ENCODE measurements around the gene WDR54.
A peak's percentile ranks its signal among the peaks of the same experiment; 100 is the strongest.

Gene WDR54

GRCh38 chr2:74399785-74400184 lies 21.7 kb upstream of the WDR54 start:
- no peak for DNase-seq
- Histone ChIP-seq H3K36me3 (ENCODE audit: control insufficient read depth, insufficient read depth, low read length) (no peaks in the 10 kb centered on the region), H3K4me3 (ENCODE audit: insufficient read depth, low read depth, low read length, poor library complexity, severe bottlenecking) (no peak overlapping the region), H3K27ac (ENCODE audit: insufficient read depth, low read length, poor library complexity, severe bottlenecking) (no peak overlapping the region), H3K9me3 (ENCODE audit: control insufficient read depth, low read length) (no peaks in the 10 kb centered on the region), H3K4me1 (ENCODE audit: control insufficient read depth, insufficient read depth, low read length, poor library complexity, severe bottlenecking) (no peaks in the 10 kb centered on the region), H3K27me3 (replicated peaks; ENCODE audit: control insufficient read depth, insufficient read depth, low read length, poor library complexity, severe bottlenecking) (no peaks in the 10 kb centered on the region)

DNA sequence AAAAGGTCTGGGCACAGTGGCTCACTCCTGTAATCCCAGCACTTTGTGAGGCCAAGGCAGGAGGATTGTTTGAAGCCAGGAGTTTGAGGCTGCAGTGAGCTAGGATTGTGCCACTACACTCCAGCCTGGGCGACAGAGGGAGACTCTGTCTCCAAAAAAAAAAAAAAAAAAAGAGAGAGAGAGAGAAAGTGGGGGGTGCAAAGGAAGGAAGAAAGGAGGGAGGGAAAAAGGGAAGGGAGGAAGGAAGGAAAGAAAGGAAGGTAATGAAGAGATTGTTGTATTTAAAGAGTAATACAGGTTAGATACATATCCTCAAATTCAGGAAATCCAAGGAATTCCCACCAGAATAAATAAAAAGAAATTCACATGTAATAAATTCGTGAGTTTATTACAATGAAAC lies 19.6 kb upstream of the WDR54 start:
- H3K9me3 ChIP-seq (ENCODE audit: control insufficient read depth, low read length) = no peaks in the 10 kb centered on the region
- no peaks in the 10 kb centered on the region for H3K36me3 ChIP-seq (ENCODE audit: control insufficient read depth, insufficient read depth, low read length)
- DNase-seq = no peak
- no peaks in the 10 kb centered on the region for H3K27me3 ChIP-seq (replicated peaks; ENCODE audit: control insufficient read depth, insufficient read depth, low read length, poor library complexity, severe bottlenecking)
- no peak overlapping the region for H3K27ac ChIP-seq (ENCODE audit: insufficient read depth, low read length, poor library complexity, severe bottlenecking)
- H3K4me1 ChIP-seq (ENCODE audit: control insufficient read depth, insufficient read depth, low read length, poor library complexity, severe bottlenecking) = no peaks in the 10 kb centered on the region
- no peak overlapping the region for H3K4me3 ChIP-seq (ENCODE audit: insufficient read depth, low read depth, low read length, poor library complexity, severe bottlenecking)

GRCh38 chr2:74406035-74406434 lies 15.5 kb upstream of the WDR54 start:
- no peaks in the 10 kb centered on the region for H3K36me3 ChIP-seq (ENCODE audit: control insufficient read depth, insufficient read depth, low read length)
- DNase-seq = no peak
- H3K9me3 ChIP-seq (ENCODE audit: control insufficient read depth, low read length) = no peaks in the 10 kb centered on the region
- no peak overlapping the region for H3K27ac ChIP-seq (ENCODE audit: insufficient read depth, low read length, poor library complexity, severe bottlenecking)
- H3K4me3 ChIP-seq (ENCODE audit: insufficient read depth, low read depth, low read length, poor library complexity, severe bottlenecking) = no peak overlapping the region
- no peaks in the 10 kb centered on the region for H3K27me3 ChIP-seq (replicated peaks; ENCODE audit: control insufficient read depth, insufficient read depth, low read length, poor library complexity, severe bottlenecking)
- no peaks in the 10 kb centered on the region for H3K4me1 ChIP-seq (ENCODE audit: control insufficient read depth, insufficient read depth, low read length, poor library complexity, severe bottlenecking)

DNA sequence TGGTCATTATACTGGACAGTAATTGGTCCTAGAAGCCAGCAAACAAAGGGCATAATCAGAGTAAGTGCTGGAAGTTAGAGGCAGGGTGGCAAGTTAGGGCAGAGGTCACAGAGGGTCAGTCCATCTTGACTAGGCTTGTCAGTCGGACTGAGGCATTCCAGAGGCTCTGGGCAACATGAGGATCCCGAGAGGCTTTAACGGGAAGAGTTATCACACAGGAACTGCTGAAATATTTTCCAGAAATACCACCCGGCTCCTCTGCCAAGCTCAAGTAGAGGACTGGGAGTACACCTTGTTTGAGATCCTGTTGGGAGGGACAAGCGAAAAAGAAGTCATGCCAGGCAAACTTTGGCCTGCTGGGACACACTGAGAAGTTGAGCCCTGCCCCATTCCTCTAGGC lies 13.8 kb upstream of the WDR54 start:
- H3K4me3 ChIP-seq (ENCODE audit: insufficient read depth, low read depth, low read length, poor library complexity, severe bottlenecking) = no peak overlapping the region

DNA sequence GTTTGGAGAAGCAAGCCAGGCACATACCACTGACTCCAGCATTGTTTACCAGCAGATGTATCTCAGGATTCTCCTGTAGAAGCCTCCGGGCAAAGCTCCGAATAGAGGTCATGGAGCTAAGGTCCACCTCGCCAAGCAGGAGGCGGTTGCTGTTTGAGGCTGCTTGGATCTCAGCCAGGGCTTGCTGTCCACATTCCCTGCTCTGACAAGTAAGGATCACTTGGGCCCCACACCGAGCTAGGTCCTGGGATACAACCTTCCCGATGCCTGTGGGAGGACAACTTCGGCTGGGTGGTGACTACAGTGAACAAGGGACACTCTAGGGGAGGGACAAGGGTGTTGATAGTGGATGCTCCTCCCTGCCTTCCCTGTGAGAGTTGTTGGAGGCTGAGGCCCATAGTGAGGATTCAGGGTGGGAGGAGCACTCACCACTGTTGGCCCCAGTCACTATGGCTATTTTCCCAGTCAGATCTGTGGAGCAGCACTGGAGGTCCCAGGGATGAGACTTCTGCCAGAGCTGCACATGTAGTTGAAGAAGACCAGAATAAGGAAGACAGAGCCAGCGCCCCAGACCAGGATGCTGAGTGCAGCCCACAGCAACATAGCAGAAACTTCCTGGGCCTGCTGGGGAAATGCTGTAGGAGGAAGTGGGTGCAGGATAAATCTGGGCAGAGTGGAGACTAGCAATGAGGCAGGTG lies 8.4 kb upstream of the WDR54 start:
- Histone ChIP-seq H3K27ac (ENCODE audit: insufficient read depth, low read length, poor library complexity, severe bottlenecking) (no peak overlapping the region), H3K4me1 (ENCODE audit: control insufficient read depth, insufficient read depth, low read length, poor library complexity, severe bottlenecking) (peaks cover 14% of the 10 kb centered on the region), H3K36me3 (ENCODE audit: control insufficient read depth, insufficient read depth, low read length) (no peaks in the 10 kb centered on the region), H3K9me3 (ENCODE audit: control insufficient read depth, low read length) (no peaks in the 10 kb centered on the region), H3K27me3 (replicated peaks; ENCODE audit: control insufficient read depth, insufficient read depth, low read length, poor library complexity, severe bottlenecking) (peaks cover 3% of the 10 kb centered on the region), H3K4me3 (ENCODE audit: insufficient read depth, low read depth, low read length, poor library complexity, severe bottlenecking) (no peak overlapping the region)
- DNase-seq = no peak

More for the DNA sequence above, 13.8 kb upstream of the WDR54 start:
- Histone ChIP-seq H3K36me3 (ENCODE audit: control insufficient read depth, insufficient read depth, low read length) (no peaks in the 10 kb centered on the region), H3K27ac (ENCODE audit: insufficient read depth, low read length, poor library complexity, severe bottlenecking) (no peak overlapping the region), H3K9me3 (ENCODE audit: control insufficient read depth, low read length) (no peaks in the 10 kb centered on the region), H3K27me3 (replicated peaks; ENCODE audit: control insufficient read depth, insufficient read depth, low read length, poor library complexity, severe bottlenecking) (no peaks in the 10 kb centered on the region), H3K4me1 (ENCODE audit: control insufficient read depth, insufficient read depth, low read length, poor library complexity, severe bottlenecking) (no peaks in the 10 kb centered on the region)
- DNase-seq = no peak

- H3K27me3 ChIP-seq (replicated peaks; ENCODE audit: control insufficient read depth, insufficient read depth, low read length, poor library complexity, severe bottlenecking) = peaks cover 3% of the 10 kb centered on the region
- peak overlapping the region; percentile 22 for H3K4me3 ChIP-seq (ENCODE audit: insufficient read depth, low read depth, low read length, poor library complexity, severe bottlenecking)
- no peak overlapping the region for H3K27ac ChIP-seq (ENCODE audit: insufficient read depth, low read length, poor library complexity, severe bottlenecking)
- peaks cover 14% of the 10 kb centered on the region for H3K4me1 ChIP-seq (ENCODE audit: control insufficient read depth, insufficient read depth, low read length, poor library complexity, severe bottlenecking)
- DNase-seq = no peak
- H3K36me3 ChIP-seq (ENCODE audit: control insufficient read depth, insufficient read depth, low read length) = no peaks in the 10 kb centered on the region
- no peaks in the 10 kb centered on the region for H3K9me3 ChIP-seq (ENCODE audit: control insufficient read depth, low read length)
These were observed 7.1 kb upstream of the WDR54 start for GRCh38 chr2:74414441-74414840.

DNA sequence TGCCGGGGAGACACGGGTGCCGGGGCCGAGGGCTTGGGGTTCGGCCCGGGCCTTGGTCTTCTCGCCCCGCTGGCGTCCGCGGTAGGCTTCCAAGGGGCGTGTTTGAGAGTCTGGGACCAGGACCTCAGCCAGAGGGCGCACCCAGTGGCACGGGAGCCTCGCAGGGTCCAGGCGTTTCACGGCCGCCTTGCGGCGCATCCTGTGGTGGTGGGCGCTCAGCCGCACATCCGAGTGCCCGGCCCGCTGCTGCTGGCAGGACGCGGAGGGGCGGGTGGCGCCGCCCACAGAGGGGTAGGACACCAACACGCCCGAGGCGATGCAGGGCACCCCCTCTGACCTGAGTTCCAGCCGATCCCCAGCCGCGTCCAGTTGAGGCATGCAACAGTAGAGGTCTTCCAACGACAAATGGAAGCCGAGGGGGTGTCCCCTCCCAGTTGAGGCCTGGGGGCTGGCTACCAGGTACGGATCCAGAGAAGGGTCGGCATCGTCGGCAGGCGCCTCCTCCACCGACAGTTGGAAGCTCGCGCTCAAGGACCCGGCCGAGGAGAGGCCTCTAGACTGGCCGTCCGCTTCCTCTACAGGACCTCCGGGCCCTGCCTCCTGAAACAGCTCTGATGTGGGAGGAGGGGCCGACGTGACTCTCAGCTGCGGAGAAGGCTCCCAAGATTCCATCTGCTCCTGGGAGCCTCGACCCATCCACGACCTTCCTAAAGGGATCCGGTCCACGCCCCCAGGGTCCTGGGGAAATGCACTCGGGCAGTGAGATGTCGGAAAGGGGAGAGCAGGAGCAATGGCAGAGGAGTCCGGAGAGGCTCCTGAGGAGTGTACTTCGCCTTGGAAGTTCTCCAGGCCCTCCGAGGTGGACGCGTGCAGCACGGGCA lies 6.4 kb upstream of the WDR54 start:
- peak overlapping the region; percentile 41 for H3K4me3 ChIP-seq (ENCODE audit: insufficient read depth, low read depth, low read length, poor library complexity, severe bottlenecking)

DNA sequence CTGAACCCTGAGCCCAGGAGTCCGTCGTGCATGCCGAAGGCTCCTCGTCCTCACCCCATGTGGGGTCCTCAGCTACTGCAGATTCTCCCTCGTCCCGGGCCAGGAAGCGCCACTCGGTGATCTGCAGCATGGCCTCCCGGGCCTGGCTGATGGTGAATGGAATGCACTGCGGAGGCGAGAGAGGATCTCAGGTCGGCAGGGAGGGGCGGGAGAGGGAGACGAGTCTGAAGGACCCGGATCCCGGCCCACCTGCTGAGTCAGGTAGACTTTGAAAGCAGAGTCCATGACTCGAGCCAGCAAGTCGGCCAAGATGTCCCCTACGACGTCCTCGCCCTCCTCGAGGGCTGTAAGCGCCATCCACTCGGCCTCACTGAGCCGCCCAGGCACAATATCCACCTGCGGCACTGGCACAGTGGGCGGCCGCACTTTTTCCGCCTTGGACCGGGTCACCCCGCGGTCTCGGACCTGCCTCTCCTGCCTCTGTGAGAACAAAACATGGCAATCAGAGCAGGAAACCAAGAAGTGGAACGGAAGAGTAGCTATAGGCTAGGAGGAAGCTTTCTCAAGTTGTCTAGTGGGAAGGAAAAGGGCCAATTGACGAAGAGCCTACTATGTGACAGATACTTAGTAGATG lies 5.7 kb upstream of the WDR54 start:
- no peak for DNase-seq
- peak overlapping the region; percentile 41 for H3K4me3 ChIP-seq (ENCODE audit: insufficient read depth, low read depth, low read length, poor library complexity, severe bottlenecking)
- H3K9me3 ChIP-seq (ENCODE audit: control insufficient read depth, low read length) = no peaks in the 10 kb centered on the region
- H3K4me1 ChIP-seq (ENCODE audit: control insufficient read depth, insufficient read depth, low read length, poor library complexity, severe bottlenecking) = peaks cover 14% of the 10 kb centered on the region
- no peak overlapping the region for H3K27ac ChIP-seq (ENCODE audit: insufficient read depth, low read length, poor library complexity, severe bottlenecking)
- H3K36me3 ChIP-seq (ENCODE audit: control insufficient read depth, insufficient read depth, low read length) = no peaks in the 10 kb centered on the region
- H3K27me3 ChIP-seq (replicated peaks; ENCODE audit: control insufficient read depth, insufficient read depth, low read length, poor library complexity, severe bottlenecking) = peaks cover 3% of the 10 kb centered on the region

More for the DNA sequence above, 6.4 kb upstream of the WDR54 start:
- no peaks in the 10 kb centered on the region for H3K9me3 ChIP-seq (ENCODE audit: control insufficient read depth, low read length)
- DNase-seq = no peak
- H3K36me3 ChIP-seq (ENCODE audit: control insufficient read depth, insufficient read depth, low read length) = no peaks in the 10 kb centered on the region
- H3K27ac ChIP-seq (ENCODE audit: insufficient read depth, low read length, poor library complexity, severe bottlenecking) = no peak overlapping the region
- peaks cover 14% of the 10 kb centered on the region for H3K4me1 ChIP-seq (ENCODE audit: control insufficient read depth, insufficient read depth, low read length, poor library complexity, severe bottlenecking)
- H3K27me3 ChIP-seq (replicated peaks; ENCODE audit: control insufficient read depth, insufficient read depth, low read length, poor library complexity, severe bottlenecking) = peaks cover 3% of the 10 kb centered on the region

DNA sequence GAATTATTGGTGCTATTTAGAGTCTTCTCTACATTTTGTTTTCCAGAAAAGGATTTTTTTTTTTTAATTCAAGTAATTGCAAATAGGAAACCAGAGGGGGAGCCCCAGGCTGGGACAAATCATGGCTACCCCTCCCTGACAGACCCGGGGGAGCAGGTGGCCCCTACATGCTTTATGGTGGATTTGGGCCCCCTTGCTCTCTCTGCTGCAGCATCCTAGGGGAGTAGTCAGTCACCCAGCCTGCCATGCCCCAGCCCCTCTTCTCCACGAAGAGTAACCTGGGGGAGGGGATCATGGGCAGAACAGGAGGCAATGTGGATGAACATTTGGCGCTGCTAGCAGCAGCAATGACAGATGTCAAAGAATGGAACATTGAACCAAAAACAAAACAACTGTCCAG lies 4.8 kb upstream of the WDR54 start:
- DNase-seq = no peak
- Histone ChIP-seq H3K4me3 (ENCODE audit: insufficient read depth, low read depth, low read length, poor library complexity, severe bottlenecking) (no peak overlapping the region), H3K9me3 (ENCODE audit: control insufficient read depth, low read length) (no peaks in the 10 kb centered on the region), H3K4me1 (ENCODE audit: control insufficient read depth, insufficient read depth, low read length, poor library complexity, severe bottlenecking) (peaks cover 22% of the 10 kb centered on the region), H3K36me3 (ENCODE audit: control insufficient read depth, insufficient read depth, low read length) (no peaks in the 10 kb centered on the region), H3K27me3 (replicated peaks; ENCODE audit: control insufficient read depth, insufficient read depth, low read length, poor library complexity, severe bottlenecking) (peaks cover 3% of the 10 kb centered on the region), H3K27ac (ENCODE audit: insufficient read depth, low read length, poor library complexity, severe bottlenecking) (no peak overlapping the region)

DNA sequence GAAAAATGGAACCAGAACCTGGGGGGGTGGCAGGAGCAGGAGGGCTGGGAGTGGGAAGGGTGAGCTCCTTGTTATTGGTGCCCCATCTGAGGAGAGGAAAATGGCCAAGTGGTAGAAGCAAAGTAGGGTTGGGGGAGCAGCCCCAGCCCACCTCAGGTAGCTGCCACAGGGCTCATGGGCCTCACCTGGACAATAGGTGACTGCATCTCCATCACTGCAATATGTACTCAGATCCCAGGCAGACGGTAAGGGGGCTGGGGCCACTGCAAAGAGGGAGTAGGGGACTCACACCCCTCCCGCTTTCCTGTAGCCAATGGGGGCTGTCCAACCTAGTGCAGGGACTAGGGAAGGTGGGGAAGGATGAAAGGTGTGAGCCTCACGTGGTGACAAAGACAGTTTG lies 4.3 kb upstream of the WDR54 start:
- Histone ChIP-seq H3K27me3 (replicated peaks; ENCODE audit: control insufficient read depth, insufficient read depth, low read length, poor library complexity, severe bottlenecking) (peaks cover 3% of the 10 kb centered on the region), H3K4me3 (ENCODE audit: insufficient read depth, low read depth, low read length, poor library complexity, severe bottlenecking) (no peak overlapping the region), H3K36me3 (ENCODE audit: control insufficient read depth, insufficient read depth, low read length) (no peaks in the 10 kb centered on the region), H3K9me3 (ENCODE audit: control insufficient read depth, low read length) (no peaks in the 10 kb centered on the region), H3K27ac (ENCODE audit: insufficient read depth, low read length, poor library complexity, severe bottlenecking) (no peak overlapping the region), H3K4me1 (ENCODE audit: control insufficient read depth, insufficient read depth, low read length, poor library complexity, severe bottlenecking) (peaks cover 25% of the 10 kb centered on the region)
- no peak for DNase-seq
